ENCODE data around the gene TTLL11.

Gene TTLL11

DNA sequence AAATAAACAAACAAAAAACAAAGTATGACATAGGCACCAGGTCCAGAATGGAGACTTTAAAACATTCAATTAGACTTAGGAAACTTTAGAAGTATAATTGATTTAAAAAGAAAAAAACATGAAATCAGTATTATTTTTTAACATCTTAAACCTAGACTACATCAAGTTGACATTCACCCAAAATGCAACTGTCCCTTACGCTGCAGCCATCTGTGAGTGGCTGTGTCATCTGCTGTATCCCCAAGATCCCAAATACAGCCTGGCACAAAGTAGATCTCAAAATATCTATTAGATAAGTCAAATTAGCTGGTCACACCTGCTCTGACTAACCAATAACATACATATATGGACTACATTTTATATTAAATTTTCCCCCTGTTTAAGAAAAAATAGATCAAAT is 7.8 kb downstream of the TTLL11 start:
- TF ChIP-seq, protein P1, sequence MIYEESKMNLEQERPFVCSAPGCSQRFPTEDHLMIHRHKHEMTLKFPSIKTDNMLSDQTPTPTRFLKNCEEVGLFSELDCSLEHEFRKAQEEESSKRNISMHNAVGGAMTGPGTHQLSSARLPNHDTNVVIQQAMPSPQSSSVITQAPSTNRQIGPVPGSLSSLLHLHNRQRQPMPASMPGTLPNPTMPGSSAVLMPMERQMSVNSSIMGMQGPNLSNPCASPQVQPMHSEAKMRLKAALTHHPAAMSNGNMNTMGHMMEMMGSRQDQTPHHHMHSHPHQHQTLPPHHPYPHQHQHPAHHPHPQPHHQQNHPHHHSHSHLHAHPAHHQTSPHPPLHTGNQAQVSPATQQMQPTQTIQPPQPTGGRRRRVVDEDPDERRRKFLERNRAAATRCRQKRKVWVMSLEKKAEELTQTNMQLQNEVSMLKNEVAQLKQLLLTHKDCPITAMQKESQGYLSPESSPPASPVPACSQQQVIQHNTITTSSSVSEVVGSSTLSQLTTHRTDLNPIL (CRISPR knock-in tag; IDR thresholded peaks at IDR 0.05; ENCODE audit: low read depth): no peak
- TF ChIP-seq ZNF70 (CRISPR knock-in tag; IDR thresholded peaks at IDR 0.05) (no peak), PPARA (CRISPR knock-in tag; IDR thresholded peaks at IDR 0.05; ENCODE audit: borderline replicate concordance) (no peak), ISL1 (CRISPR knock-in tag; IDR thresholded peaks at IDR 0.05) (no peak), ZFP30 (CRISPR knock-in tag; IDR thresholded peaks at IDR 0.05) (no peak), CSDC2 (CRISPR knock-in tag; IDR thresholded peaks at IDR 0.05) (no peak), BACH2 (CRISPR knock-in tag; IDR thresholded peaks at IDR 0.05; ENCODE audit: borderline replicate concordance) (no peak), GLIS3 (CRISPR knock-in tag; IDR thresholded peaks at IDR 0.05) (no peak), TOX (CRISPR knock-in tag; IDR thresholded peaks at IDR 0.05; ENCODE audit: borderline replicate concordance) (no peak), ZNF565 (CRISPR knock-in tag; conservative IDR thresholded peaks at IDR 0.05; ENCODE audit: low read depth) (no peak), SNAI2 (CRISPR knock-in tag; IDR thresholded peaks at IDR 0.05) (no peak), OSR1 (CRISPR knock-in tag; IDR thresholded peaks at IDR 0.05) (no peak), ZFP3 (CRISPR knock-in tag; IDR thresholded peaks at IDR 0.05) (no peak), ZC3H10 (CRISPR knock-in tag; IDR thresholded peaks at IDR 0.05) (no peak), TCF4 (CRISPR knock-in tag; IDR thresholded peaks at IDR 0.05; ENCODE audit: borderline replicate concordance) (no peak), RARB (CRISPR knock-in tag; IDR thresholded peaks at IDR 0.05) (no peak), ZNF8 (CRISPR knock-in tag; IDR thresholded peaks at IDR 0.05) (no peak)
- TF ChIP-seq, protein P2, sequence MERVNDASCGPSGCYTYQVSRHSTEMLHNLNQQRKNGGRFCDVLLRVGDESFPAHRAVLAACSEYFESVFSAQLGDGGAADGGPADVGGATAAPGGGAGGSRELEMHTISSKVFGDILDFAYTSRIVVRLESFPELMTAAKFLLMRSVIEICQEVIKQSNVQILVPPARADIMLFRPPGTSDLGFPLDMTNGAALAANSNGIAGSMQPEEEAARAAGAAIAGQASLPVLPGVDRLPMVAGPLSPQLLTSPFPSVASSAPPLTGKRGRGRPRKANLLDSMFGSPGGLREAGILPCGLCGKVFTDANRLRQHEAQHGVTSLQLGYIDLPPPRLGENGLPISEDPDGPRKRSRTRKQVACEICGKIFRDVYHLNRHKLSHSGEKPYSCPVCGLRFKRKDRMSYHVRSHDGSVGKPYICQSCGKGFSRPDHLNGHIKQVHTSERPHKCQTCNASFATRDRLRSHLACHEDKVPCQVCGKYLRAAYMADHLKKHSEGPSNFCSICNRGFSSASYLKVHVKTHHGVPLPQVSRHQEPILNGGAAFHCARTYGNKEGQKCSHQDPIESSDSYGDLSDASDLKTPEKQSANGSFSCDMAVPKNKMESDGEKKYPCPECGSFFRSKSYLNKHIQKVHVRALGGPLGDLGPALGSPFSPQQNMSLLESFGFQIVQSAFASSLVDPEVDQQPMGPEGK (CRISPR knock-in tag; IDR thresholded peaks at IDR 0.05; ENCODE audit: borderline replicate concordance): no peak
- TF ChIP-seq, protein P3, sequence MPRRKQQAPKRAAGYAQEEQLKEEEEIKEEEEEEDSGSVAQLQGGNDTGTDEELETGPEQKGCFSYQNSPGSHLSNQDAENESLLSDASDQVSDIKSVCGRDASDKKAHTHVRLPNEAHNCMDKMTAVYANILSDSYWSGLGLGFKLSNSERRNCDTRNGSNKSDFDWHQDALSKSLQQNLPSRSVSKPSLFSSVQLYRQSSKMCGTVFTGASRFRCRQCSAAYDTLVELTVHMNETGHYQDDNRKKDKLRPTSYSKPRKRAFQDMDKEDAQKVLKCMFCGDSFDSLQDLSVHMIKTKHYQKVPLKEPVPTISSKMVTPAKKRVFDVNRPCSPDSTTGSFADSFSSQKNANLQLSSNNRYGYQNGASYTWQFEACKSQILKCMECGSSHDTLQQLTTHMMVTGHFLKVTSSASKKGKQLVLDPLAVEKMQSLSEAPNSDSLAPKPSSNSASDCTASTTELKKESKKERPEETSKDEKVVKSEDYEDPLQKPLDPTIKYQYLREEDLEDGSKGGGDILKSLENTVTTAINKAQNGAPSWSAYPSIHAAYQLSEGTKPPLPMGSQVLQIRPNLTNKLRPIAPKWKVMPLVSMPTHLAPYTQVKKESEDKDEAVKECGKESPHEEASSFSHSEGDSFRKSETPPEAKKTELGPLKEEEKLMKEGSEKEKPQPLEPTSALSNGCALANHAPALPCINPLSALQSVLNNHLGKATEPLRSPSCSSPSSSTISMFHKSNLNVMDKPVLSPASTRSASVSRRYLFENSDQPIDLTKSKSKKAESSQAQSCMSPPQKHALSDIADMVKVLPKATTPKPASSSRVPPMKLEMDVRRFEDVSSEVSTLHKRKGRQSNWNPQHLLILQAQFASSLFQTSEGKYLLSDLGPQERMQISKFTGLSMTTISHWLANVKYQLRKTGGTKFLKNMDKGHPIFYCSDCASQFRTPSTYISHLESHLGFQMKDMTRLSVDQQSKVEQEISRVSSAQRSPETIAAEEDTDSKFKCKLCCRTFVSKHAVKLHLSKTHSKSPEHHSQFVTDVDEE (CRISPR knock-in tag; IDR thresholded peaks at IDR 0.05): no peak
- TF ChIP-seq, protein P4, sequence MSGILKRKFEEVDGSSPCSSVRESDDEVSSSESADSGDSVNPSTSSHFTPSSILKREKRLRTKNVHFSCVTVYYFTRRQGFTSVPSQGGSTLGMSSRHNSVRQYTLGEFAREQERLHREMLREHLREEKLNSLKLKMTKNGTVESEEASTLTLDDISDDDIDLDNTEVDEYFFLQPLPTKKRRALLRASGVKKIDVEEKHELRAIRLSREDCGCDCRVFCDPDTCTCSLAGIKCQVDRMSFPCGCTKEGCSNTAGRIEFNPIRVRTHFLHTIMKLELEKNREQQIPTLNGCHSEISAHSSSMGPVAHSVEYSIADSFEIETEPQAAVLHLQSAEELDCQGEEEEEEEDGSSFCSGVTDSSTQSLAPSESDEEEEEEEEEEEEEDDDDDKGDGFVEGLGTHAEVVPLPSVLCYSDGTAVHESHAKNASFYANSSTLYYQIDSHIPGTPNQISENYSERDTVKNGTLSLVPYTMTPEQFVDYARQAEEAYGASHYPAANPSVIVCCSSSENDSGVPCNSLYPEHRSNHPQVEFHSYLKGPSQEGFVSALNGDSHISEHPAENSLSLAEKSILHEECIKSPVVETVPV (CRISPR knock-in tag; IDR thresholded peaks at IDR 0.05): no peak
- ATAC-seq: no peak

DNA sequence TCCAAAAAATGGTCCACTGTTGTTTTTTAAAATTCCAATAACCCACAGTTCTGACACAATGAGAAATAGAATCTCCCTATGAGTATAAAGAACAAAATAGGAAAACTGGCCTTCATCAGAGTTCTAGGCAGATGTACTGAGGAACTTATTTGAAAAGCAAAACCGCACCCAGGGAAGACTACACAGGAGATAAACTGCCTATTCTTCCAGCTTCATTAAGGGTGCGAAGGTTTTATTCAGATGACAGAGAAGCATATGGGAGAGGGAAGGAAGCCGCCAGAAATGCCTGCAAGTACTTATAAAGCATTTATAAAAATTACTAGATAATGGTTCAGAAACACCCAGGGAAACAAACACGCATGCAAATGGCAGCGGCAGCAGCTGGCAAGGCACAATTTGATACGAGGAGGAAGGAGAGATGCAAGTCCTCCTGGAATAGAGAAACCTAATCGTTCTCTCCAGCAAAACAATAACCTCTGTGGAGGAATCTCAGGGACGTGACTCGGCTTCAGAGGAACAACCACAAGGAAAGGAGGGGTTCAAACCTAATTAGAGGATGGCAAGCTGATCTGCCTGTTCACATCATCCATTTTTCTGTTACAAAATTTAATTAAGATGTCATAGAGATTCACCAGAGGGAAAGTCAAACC is 9.0 kb downstream of the TTLL11 start:
- ATAC-seq: peak; percentile 68
- TF ChIP-seq ISL1 (CRISPR knock-in tag; IDR thresholded peaks at IDR 0.05) (no peak), OSR1 (CRISPR knock-in tag; IDR thresholded peaks at IDR 0.05) (no peak), ZC3H10 (CRISPR knock-in tag; IDR thresholded peaks at IDR 0.05) (no peak), BACH2 (CRISPR knock-in tag; IDR thresholded peaks at IDR 0.05; ENCODE audit: borderline replicate concordance) (no peak), RARB (CRISPR knock-in tag; IDR thresholded peaks at IDR 0.05) (no peak), ZNF70 (CRISPR knock-in tag; IDR thresholded peaks at IDR 0.05) (no peak), ZNF8 (CRISPR knock-in tag; IDR thresholded peaks at IDR 0.05) (no peak), PPARA (CRISPR knock-in tag; IDR thresholded peaks at IDR 0.05; ENCODE audit: borderline replicate concordance) (no peak), ZNF565 (CRISPR knock-in tag; conservative IDR thresholded peaks at IDR 0.05; ENCODE audit: low read depth) (no peak)
- TF ChIP-seq, protein P4 (CRISPR knock-in tag; IDR thresholded peaks at IDR 0.05): no peak
- TF ChIP-seq, protein P1 (CRISPR knock-in tag; IDR thresholded peaks at IDR 0.05; ENCODE audit: low read depth): no peak
- TF ChIP-seq, protein P2 (CRISPR knock-in tag; IDR thresholded peaks at IDR 0.05; ENCODE audit: borderline replicate concordance): no peak
- TF ChIP-seq, protein P5, sequence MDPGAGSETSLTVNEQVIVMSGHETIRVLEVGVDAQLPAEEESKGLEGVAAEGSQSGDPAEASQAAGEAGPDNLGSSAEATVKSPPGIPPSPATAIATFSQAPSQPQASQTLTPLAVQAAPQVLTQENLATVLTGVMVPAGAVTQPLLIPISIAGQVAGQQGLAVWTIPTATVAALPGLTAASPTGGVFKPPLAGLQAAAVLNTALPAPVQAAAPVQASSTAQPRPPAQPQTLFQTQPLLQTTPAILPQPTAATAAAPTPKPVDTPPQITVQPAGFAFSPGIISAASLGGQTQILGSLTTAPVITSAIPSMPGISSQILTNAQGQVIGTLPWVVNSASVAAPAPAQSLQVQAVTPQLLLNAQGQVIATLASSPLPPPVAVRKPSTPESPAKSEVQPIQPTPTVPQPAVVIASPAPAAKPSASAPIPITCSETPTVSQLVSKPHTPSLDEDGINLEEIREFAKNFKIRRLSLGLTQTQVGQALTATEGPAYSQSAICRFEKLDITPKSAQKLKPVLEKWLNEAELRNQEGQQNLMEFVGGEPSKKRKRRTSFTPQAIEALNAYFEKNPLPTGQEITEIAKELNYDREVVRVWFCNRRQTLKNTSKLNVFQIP (CRISPR knock-in tag; IDR thresholded peaks at IDR 0.05; ENCODE audit: borderline replicate concordance, low read depth): no peak

Data from SK-N-SH treated with all-trans-retinoic acid at 6 μM for 48 hours (cell line).